Measurements from ENCODE around the gene IGSF22.

DNA sequence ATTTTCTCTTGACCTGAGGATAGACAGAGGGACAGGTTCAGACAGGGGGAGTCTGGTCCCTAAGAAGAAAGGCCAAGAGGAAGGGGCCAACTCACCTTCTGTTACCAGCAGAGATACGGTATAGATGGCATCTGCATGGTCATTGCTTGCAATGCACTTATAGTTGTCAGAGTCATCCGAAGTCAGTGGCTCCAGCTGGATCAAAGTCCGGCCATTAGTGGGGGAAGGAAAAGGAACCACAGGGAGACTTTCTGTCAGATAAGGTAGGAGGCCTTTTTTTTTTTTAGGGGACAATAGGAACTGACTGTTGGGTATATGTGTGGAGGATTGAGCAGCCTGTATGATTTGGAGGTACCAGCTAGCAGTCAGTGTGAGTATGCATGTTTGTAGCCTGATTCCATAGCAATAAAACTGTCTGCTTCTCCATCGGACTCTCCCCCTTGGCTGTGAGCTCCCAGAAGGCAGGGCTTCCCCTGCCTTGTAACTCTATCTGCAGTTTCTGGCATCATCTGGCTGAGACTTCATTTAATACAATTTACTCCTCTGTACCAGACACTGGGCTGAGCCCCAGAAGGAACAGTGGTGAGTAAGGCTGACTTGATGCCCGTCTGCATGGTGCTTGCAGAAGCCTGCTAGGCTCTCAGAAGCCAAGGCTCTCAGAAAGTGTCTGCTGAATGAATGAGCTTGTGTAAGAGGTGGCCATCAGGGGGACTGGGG lies 5.7 kb downstream of the IGSF22 start:
- TF ChIP-seq SALL2 (tag by site-specific recombination; IDR thresholded peaks at IDR 0.05; ENCODE audit: borderline replicate concordance) = no peak
- TF ChIP-seq, protein P1, sequence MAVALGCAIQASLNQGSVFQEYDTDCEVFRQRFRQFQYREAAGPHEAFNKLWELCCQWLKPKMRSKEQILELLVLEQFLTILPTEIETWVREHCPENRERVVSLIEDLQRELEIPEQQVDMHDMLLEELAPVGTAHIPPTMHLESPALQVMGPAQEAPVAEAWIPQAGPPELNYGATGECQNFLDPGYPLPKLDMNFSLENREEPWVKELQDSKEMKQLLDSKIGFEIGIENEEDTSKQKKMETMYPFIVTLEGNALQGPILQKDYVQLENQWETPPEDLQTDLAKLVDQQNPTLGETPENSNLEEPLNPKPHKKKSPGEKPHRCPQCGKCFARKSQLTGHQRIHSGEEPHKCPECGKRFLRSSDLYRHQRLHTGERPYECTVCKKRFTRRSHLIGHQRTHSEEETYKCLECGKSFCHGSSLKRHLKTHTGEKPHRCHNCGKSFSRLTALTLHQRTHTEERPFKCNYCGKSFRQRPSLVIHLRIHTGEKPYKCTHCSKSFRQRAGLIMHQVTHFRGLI (tag by site-specific recombination; IDR thresholded peaks at IDR 0.05) = no peak
